LNCAP (cell line): ENCODE data around the gene FBXO42.

Experiments used
- TF ChIP-seq, protein P1 (sequence below): fragments of 450-650 bp; IDR thresholded peaks from 2 replicates; pipeline ENCODE4 v1.5.1; 2017; ENCODE audit warnings: mild to moderate bottlenecking

The FBXO42 gene

DNA sequence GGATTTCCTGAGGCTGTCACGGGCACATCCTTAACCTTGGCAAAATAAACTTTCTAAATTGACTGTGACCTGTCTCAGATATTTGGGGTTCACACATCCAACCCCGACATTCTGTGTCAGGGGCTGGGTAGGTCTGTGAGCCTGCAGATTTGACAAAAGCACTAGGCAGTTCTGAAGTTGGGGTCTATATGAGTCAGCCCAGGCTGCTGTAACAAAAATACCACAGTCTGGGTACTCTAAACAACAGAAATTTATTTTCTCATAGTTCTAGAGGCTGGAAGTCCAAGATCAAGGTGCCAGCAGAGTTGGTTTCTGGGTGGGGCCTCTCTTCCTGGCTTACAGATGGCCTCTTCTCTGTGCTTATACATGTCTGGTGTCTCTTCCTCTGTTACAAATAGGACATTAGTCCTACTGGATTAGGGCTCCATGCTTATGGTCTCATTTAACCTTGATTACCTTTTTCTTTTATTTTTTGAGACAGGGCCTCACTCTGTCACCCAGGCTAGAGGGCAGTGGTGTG, 112.2 kb downstream of the FBXO42 start:
- TF ChIP-seq, protein P1, sequence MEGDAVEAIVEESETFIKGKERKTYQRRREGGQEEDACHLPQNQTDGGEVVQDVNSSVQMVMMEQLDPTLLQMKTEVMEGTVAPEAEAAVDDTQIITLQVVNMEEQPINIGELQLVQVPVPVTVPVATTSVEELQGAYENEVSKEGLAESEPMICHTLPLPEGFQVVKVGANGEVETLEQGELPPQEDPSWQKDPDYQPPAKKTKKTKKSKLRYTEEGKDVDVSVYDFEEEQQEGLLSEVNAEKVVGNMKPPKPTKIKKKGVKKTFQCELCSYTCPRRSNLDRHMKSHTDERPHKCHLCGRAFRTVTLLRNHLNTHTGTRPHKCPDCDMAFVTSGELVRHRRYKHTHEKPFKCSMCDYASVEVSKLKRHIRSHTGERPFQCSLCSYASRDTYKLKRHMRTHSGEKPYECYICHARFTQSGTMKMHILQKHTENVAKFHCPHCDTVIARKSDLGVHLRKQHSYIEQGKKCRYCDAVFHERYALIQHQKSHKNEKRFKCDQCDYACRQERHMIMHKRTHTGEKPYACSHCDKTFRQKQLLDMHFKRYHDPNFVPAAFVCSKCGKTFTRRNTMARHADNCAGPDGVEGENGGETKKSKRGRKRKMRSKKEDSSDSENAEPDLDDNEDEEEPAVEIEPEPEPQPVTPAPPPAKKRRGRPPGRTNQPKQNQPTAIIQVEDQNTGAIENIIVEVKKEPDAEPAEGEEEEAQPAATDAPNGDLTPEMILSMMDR: no peak

DNA sequence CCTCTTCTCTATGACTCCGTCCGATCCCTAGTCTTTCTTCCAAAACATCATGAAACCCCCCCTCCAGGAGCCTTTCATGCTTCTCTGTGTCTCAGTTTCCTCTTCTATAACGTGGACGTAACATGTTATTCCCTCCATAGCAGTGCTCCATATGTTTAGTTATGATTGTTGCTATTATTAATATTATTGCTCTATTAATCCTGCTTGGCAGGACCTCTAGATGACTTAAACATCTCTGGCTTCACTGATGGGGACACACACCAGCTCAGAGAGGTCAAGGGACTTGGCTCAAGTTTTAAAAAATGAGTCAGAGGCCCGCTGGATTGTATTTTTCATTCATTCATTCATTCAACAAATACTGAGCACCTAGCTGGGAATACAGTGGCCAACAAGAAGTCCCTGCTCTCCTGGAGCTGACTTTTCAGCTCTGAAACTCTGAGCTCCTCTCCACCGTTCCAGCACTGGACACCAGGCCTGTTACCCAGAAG, 114.9 kb downstream of the FBXO42 start:
- TF ChIP-seq, protein P1: no peak

DNA sequence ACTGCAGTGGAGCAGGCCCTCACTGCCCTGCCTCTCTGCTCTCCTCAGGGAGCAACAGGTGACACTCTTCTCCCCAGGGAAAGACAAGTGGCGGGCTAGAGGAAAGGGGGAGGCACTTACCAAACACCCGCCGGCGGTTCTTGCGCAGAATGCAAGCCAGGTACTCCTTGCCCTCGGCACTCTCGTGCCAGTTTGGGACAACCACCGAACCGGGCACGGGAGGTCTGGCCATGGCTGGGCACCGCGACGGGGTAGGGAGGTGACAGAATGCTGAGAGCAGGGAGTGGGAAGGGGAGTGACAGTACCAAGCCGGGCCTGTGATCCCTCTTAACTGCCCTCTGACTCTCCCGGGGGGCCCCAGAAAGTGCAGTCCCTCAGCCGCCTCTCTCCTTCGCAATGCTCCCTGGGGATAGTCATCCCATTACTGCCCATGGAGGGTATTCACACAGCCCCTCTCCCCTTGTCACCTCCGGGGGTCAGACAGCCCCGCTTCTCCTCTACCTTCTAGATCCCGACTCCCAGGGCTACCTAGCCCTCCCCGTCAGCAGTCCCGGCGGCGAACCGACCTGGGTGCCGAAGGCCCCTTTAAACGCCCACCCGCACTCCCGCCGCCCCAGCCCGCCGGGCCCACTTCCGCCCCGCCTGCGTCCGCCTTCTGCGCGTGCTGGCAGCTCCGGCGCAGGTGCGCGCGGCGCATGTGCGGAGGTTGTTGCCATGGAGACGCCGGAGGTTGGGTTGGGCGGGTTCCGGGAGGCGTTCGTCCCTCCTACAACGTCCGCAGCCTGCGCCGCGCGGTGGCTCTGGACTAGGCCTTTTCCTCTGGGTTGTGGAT, 115.6 kb downstream of the FBXO42 start, which contains the start of gene CPLANE2:
Gene CPLANE2, minus strand, starts transcription at position 673 of the 832 bp plus-strand sequence. Its CDS starts 441 bp downstream, at position 232.
- TF ChIP-seq, protein P1: no peak

DNA sequence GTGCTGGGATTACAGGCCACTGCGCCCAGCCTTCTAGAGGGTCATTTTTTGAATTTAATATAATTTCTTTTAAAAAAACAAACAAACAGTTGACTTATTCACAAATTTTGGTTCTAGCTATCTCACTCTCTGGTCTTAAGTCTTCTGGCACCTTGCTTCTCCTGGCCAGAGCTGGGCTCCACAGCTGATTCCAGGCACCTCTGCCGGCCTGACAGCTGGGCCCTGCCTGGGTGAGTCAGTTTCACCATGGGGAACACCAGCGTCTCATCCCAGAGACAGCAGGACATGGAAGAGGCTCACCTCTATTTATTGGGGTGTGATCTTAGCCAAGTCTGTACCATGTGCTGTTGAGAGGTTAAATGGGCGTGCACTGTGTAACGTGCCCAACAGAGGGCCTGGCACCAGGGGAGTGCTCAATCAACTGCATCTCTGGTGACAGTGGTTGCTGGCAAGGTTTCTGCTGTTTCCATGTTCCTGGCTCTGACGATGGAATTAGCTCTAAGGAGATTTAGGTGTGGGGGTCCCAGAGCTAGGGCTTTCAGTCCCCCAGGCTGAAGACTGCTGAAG, 116.3 kb downstream of the FBXO42 start:
- TF ChIP-seq, protein P1: peak; percentile 27; the same call in 1 of the 2 replicates

DNA sequence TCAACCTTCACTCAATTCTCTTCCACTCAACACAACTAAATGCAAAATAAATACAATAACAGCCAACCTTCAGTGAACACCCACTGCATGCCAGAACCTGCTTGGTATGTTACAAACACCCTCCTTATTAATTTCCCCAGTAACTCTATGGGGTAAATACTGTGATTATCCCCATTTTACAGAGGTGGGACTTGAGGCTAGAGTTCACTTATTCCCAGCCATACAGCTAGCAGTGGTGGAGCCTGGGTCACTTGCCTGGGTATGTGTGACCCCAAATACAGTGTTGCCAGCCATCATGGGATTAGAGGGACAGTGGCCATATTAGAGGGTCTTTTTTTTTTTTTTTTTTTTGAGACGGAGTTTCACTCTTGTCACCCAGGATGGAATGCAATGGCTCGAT, 116.9 kb downstream of the FBXO42 start:
- TF ChIP-seq, protein P1: no peak

DNA sequence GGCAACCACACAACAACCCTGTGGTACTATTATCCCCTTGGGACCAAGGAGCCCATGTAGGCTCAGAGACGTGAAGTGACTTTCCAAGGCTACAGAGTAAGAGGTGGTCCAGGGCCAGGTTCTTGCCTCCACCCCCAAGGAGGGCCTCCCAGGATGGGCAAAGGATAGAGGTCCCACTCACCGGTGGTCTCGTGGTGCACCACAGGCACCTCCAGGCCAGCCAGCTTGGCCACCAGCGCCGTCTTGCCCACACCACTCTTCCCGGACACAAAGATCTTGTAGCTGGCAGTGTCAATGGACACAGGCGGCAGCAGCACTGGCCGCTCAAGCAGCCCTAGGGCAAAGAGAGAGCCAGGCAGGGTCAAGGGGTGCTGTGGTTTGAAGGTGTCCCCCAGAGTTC, 118.8 kb downstream of the FBXO42 start:
- TF ChIP-seq, protein P1: no peak

DNA sequence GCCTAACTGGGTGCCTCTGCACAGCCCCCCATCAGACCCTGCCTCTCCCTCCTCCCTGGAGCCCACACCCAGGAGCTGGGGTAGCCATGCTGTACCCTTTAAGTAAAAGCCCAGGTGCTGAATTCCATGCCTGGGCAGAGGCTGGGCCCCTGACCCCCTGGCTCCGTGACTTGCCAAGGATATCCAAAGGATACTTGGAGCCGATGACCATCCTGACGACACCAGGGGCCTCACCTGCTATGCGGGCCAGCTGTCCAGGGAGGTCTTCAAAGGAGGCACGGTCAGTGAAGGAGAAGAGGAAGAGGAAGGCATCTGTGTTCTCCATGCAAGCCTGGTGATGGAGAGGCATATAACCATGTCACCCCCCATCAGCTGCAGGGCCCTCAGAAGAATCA, 120.0 kb downstream of the FBXO42 start:
- TF ChIP-seq, protein P1: no peak
